T-helper 1 cell treated with Interleukin-12 subunit alpha and Interleukin-12 subunit beta and Interleukin-4 antibody, amounts not matched to agents 30 ng/mL and 1 ng/mL, for 36 hours (primary cell): ENCODE results near the gene HAND2. TPM values are rescaled to one million over a fixed set of nuclear protein-coding genes. Genes with fewer than 3 reads are reported as not detected.

ENCODE experiments used
- intact Hi-C: fragments of 100-400 bp; cut with micrococcal nuclease; formaldehyde crosslinking; loops from one replicate; pipeline ENCODE4 v1.15.1; 2024
- total RNA-seq: library from RNA; stranded (reverse); gene quantifications from 2 replicates; pipeline ENCODE4 v1.2.3, GENCODE V29; 2022

HAND2 gene
- total RNA-seq = not detected in 2 replicates

GRCh38 chr4:173529477-173530325 is at the start of gene HAND2:
Gene HAND2, minus strand, starts transcription at chr4:173530229. Its CDS starts 940 bp downstream, at chr4:173529289.
- intact Hi-C loops = loop anchor here (2.0 kb wide), 2 partner anchors 13 to 23 kb away; no protein-coding TSS in a partner anchor

GRCh38 chr4:173578956-173579355 is 48.9 kb upstream of the HAND2 start:
- intact Hi-C loops = no loop called here

GRCh38 chr4:173577963-173578362 is 47.9 kb upstream of the HAND2 start:
- intact Hi-C loops = no loop called here

GRCh38 chr4:173575482-173576152 is 45.6 kb upstream of the HAND2 start:
- intact Hi-C loops = no loop called here

- intact Hi-C loops = no loop called here
Observed at GRCh38 chr4:173573725-173574124, 43.7 kb upstream of the HAND2 start.

GRCh38 chr4:173573286-173573685 is 43.3 kb upstream of the HAND2 start:
- intact Hi-C loops = no loop called here

GRCh38 chr4:173572493-173573129 is 42.6 kb upstream of the HAND2 start:
- intact Hi-C loops = no loop called here

- intact Hi-C loops = no loop called here
Observed at GRCh38 chr4:173571620-173572019, 41.6 kb upstream of the HAND2 start.

- intact Hi-C loops = no loop called here
Observed at GRCh38 chr4:173565281-173565680, 35.3 kb upstream of the HAND2 start.

GRCh38 chr4:173564461-173564860 is 34.4 kb upstream of the HAND2 start:
- intact Hi-C loops = no loop called here

- intact Hi-C loops = no loop called here
Observed at GRCh38 chr4:173560896-173561295, 30.9 kb upstream of the HAND2 start.

GRCh38 chr4:173556398-173557131 is 26.5 kb upstream of the HAND2 start:
- intact Hi-C loops = no loop called here

GRCh38 chr4:173547889-173548288 is 17.9 kb upstream of the HAND2 start:
- intact Hi-C loops = no loop called here

- intact Hi-C loops = no loop called here
Observed at GRCh38 chr4:173546776-173547175, 16.7 kb upstream of the HAND2 start.

- intact Hi-C loops = no loop called here
Observed at GRCh38 chr4:173545440-173545839, 15.4 kb upstream of the HAND2 start.

- intact Hi-C loops = no loop called here
Observed at GRCh38 chr4:173543266-173543665, 13.2 kb upstream of the HAND2 start.

- intact Hi-C loops = loop anchor here (2.0 kb wide), 1 partner anchor 21 kb away; no protein-coding TSS in a partner anchor
Observed at GRCh38 chr4:173539986-173540385, 10.0 kb upstream of the HAND2 start.

GRCh38 chr4:173538909-173539445 is 8.9 kb upstream of the HAND2 start:
- intact Hi-C loops = loop anchor here (2.0 kb wide), 1 partner anchor 20 kb away; no protein-coding TSS in a partner anchor

GRCh38 chr4:173538148-173538908 is 8.3 kb upstream of the HAND2 start:
- intact Hi-C loops = loop anchor here (2.0 kb wide), 1 partner anchor 20 kb away; no protein-coding TSS in a partner anchor

- intact Hi-C loops = loop anchor here (2.0 kb wide), 1 partner anchor 19 kb away; no protein-coding TSS in a partner anchor
Observed at GRCh38 chr4:173537613-173538147, 7.7 kb upstream of the HAND2 start.
